ENCODE measurements around the gene LTV1. TPM values are rescaled to one million over a fixed set of nuclear protein-coding genes. Genes with fewer than 3 reads are reported as not detected.
"Not testable (repeated sequence)": the region's sequence is repeated elsewhere in the genome, so short reads cannot be mapped to it uniquely, and the experiment has no call there.

LTV1 gene, protein sequence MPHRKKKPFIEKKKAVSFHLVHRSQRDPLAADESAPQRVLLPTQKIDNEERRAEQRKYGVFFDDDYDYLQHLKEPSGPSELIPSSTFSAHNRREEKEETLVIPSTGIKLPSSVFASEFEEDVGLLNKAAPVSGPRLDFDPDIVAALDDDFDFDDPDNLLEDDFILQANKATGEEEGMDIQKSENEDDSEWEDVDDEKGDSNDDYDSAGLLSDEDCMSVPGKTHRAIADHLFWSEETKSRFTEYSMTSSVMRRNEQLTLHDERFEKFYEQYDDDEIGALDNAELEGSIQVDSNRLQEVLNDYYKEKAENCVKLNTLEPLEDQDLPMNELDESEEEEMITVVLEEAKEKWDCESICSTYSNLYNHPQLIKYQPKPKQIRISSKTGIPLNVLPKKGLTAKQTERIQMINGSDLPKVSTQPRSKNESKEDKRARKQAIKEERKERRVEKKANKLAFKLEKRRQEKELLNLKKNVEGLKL
- total RNA-seq: 10 to 100 TPM; 25.5 to 26.8 TPM

- ChIA-PET CTCF (interaction anchor here (1.1 to 2.9 kb wide), 8 partner anchors 11 to 330 kb away, joined by 4 to 23 read pairs (median 5); no protein-coding TSS in a partner anchor), POLR2A (interaction anchor here (0.5 to 1.4 kb wide), 13 partner anchors 8 to 1368 kb away, joined by 3 to 5 read pairs (median 3); partner anchors contain the start of genes ADAT2 and PEX3)
- no peaks in the 10 kb centered on the region for H3K9me3 Mint-ChIP-seq (ENCODE audit: insufficient read depth)
- DNase-seq (peak; percentile 96), ATAC-seq (peak; percentile 97)
- H3K4me1 Mint-ChIP-seq (ENCODE audit: low read depth): peaks cover 16% of the 10 kb centered on the region
- peak within 1 kb of the TSS; percentile 97 for H3K27ac Mint-ChIP-seq
- no peaks in the 10 kb centered on the region for H3K27me3 Mint-ChIP-seq (ENCODE audit: low read depth)
- H3K4me3 Mint-ChIP-seq: peak within 1 kb of the TSS; percentile 95
- peaks cover 37% of the 10 kb centered on the region for H3K36me3 Mint-ChIP-seq (ENCODE audit: low read depth)
Observed at GRCh38 chr6:143842902-143843676, at the start of gene LTV1. TSS of gene LTV1 (plus strand) at chr6:143843338. CDS start at chr6:143843478, 140 bp downstream.

GRCh38 chr6:143796551-143796950 lies 46.6 kb upstream of the LTV1 start:
- CTCF ChIA-PET; POLR2A ChIA-PET; H3K27ac Mint-ChIP-seq; H3K4me3 Mint-ChIP-seq; H3K4me1 Mint-ChIP-seq (ENCODE audit: low read depth); H3K9me3 Mint-ChIP-seq (ENCODE audit: insufficient read depth); H3K27me3 Mint-ChIP-seq (ENCODE audit: low read depth); DNase-seq; ATAC-seq: not testable (repeated sequence)
- H3K36me3 Mint-ChIP-seq (ENCODE audit: low read depth): peaks cover 48% of the 10 kb centered on the region

DNA sequence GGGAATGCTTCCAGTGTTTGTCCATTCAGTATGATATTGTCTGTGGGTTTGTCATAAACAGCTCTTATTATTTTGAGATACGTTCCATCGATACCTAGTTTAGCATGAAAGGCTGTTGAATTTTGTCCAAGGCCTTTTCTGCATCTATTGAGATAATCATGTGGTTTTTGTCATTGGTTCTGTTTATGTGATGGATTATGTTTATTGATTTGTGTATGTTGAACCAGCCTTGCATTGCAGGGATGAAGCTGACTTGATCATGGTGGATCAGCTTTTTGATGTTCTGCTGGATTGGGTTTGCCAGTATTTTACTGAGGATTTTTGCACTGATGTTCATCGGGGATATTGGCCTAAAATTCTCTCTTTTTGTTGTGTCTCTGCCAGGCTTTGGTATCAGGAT lies 44.7 kb upstream of the LTV1 start:
- H3K4me3 Mint-ChIP-seq; H3K27ac Mint-ChIP-seq; POLR2A ChIA-PET; H3K4me1 Mint-ChIP-seq (ENCODE audit: low read depth); H3K9me3 Mint-ChIP-seq (ENCODE audit: insufficient read depth); CTCF ChIA-PET; ATAC-seq; H3K27me3 Mint-ChIP-seq (ENCODE audit: low read depth); DNase-seq: not testable (repeated sequence)
- peaks cover 44% of the 10 kb centered on the region for H3K36me3 Mint-ChIP-seq (ENCODE audit: low read depth)

DNA sequence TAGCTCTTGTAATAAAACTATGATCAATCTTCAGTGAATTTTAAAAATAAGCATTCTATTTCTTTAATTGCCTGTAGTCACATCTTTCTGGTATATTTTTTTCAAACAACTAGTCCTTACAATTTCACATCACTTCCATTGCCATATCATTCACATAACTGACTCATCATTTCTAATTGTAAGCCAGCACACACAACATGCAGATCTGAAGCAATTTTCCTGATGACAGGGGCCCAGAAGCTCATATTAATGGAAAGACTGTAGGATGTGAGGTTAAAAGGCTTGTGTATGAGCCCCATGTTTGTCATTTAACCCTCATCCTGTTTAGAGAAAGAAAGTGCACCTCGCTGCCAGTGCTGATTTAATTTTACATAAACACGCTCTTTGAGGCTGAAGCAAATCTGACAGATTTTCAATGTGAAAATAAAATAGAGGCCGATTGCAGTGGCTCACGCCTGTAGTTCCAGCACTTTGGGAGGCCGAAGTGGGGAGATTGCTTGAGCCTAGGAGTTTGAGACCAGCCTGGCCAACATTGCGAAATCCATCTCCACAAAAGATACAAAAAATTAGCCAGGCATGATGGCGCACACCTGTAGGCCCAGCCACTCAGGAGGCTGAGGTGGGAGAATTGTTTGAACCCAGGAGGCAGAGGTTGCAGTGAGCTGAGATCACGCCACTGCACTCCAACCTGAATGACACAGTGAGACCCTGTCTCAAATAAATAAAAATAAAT lies 40.1 kb upstream of the LTV1 start:
- Mint-ChIP-seq H3K27ac (no peak overlapping the region), H3K4me1 (ENCODE audit: low read depth) (peaks cover 11% of the 10 kb centered on the region), H3K9me3 (ENCODE audit: insufficient read depth) (peaks cover 4% of the 10 kb centered on the region), H3K27me3 (ENCODE audit: low read depth) (no peaks in the 10 kb centered on the region), H3K4me3 (no peak overlapping the region), H3K36me3 (ENCODE audit: low read depth) (peaks cover 39% of the 10 kb centered on the region)
- ChIA-PET CTCF (interaction anchor here (1.5 kb wide), 1 partner anchor 228 kb away, joined by 4 read pairs; no protein-coding TSS in a partner anchor), POLR2A (no interaction called here)
- ATAC-seq: no peak
- no peak for DNase-seq

DNA sequence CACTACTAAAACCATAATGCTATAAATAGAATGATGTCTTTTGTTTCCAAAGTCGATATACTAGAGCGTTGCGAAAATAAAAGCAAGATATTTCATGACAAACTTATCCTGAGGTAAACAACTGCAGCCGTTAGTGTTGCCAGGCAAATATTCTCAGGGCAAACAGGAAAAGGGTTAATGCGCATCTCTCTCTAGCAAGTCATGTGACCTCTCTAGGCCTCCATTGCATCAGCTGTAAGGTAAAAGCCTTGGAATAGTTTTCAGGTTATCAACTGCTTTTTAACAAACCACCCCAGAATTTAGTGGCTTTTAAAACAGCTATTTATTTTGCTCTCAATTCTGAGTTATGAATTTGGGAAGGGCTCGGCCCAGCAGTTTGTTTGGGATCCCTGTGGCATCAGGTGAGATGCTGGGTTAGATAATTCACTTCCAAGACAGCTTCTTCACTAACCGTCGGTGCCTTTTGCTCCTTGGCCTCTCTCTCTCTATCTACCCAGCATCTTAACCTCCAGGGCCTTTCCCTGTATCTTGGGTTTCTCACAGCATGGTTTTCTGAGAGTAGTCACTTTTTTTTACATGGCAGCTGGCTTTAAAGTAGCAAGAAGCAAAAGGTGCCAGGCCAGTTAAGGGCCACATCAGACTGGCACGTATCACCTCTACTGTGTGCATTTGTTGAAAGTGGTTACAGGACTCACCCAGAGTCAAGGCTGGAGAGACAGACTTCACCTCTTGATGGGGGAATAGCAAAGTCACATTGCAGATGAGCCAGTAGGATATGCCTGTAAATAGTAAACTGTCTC lies 39.2 kb upstream of the LTV1 start:
- CTCF ChIA-PET: no interaction called here
- H3K36me3 Mint-ChIP-seq (ENCODE audit: low read depth): peaks cover 37% of the 10 kb centered on the region
- H3K27ac Mint-ChIP-seq: no peak overlapping the region
- POLR2A ChIA-PET: no interaction called here
- H3K9me3 Mint-ChIP-seq (ENCODE audit: insufficient read depth): peaks cover 2% of the 10 kb centered on the region
- no peak for DNase-seq
- H3K4me1 Mint-ChIP-seq (ENCODE audit: low read depth): peaks cover 11% of the 10 kb centered on the region
- no peaks in the 10 kb centered on the region for H3K27me3 Mint-ChIP-seq (ENCODE audit: low read depth)
- ATAC-seq: no peak
- H3K4me3 Mint-ChIP-seq: no peak overlapping the region

GRCh38 chr6:143804835-143805239 lies 38.3 kb upstream of the LTV1 start:
- ChIA-PET POLR2A (no interaction called here), CTCF (no interaction called here)
- ATAC-seq (no peak), DNase-seq (no peak)
- Mint-ChIP-seq H3K9me3 (ENCODE audit: insufficient read depth) (no peaks in the 10 kb centered on the region), H3K36me3 (ENCODE audit: low read depth) (peaks cover 29% of the 10 kb centered on the region), H3K27ac (no peak overlapping the region), H3K27me3 (ENCODE audit: low read depth) (no peaks in the 10 kb centered on the region), H3K4me3 (no peak overlapping the region), H3K4me1 (ENCODE audit: low read depth) (peaks cover 11% of the 10 kb centered on the region)

DNA sequence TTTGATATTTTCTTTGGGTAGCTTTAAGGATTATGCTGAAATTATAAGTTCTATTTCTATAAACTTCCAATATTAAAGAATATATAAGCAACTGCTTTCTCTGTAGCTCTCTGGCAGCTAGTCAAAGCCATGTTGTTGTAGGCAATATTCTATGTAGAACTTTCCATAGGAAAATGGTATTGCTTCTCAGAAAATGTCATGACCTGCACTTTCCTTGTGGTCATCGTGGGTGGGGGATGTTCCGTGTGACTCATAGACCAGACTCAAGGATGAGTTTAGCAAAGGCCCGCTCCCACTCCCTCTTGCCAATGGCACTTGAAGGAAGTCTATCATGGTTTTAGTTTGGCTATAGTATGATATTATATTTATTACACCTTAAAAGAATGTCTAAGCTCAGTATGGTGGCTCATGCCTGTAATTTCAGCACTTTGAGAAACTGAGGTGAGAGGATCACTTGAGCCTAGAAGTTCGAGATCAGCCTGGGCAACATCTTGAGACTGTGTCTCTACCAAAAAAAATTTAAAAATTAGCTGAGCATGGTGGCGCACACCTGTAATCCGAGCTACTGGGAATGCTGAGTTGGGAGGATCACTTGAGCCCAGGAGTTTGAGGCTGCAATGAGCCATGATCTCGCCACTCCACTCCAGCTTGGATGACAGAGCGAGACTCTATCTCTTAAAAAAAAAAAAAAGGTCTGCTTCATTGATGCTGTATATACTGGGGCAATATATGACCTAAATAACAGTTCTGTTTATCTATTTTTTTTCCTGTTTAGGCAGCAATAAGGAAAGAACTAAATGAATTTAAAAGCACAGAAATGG lies 36.6 kb upstream of the LTV1 start:
- Mint-ChIP-seq H3K4me1 (ENCODE audit: low read depth) (peaks cover 11% of the 10 kb centered on the region), H3K36me3 (ENCODE audit: low read depth) (peaks cover 20% of the 10 kb centered on the region), H3K27me3 (ENCODE audit: low read depth) (no peaks in the 10 kb centered on the region), H3K9me3 (ENCODE audit: insufficient read depth) (no peaks in the 10 kb centered on the region), H3K4me3 (no peak overlapping the region), H3K27ac (no peak overlapping the region)
- POLR2A ChIA-PET: interaction anchor here (0.7 kb wide), 1 partner anchor 13 kb away, joined by 3 read pairs; no protein-coding TSS in a partner anchor
- ATAC-seq: peak; percentile 58
- peak; percentile 43 for DNase-seq
- CTCF ChIA-PET: interaction anchor here (1.6 kb wide), 1 partner anchor 12 kb away, joined by 4 read pairs; no protein-coding TSS in a partner anchor

GRCh38 chr6:143807103-143807772 lies 35.9 kb upstream of the LTV1 start:
- POLR2A ChIA-PET: interaction anchor here (0.5 to 0.9 kb wide), 2 partner anchors 35 to 64 kb away, joined by 3 read pairs; partner anchors contain the start of gene LTV1
- H3K36me3 Mint-ChIP-seq (ENCODE audit: low read depth): peaks cover 15% of the 10 kb centered on the region
- CTCF ChIA-PET: interaction anchor here (1.6 kb wide), 1 partner anchor 12 kb away, joined by 4 read pairs; no protein-coding TSS in a partner anchor
- no peak overlapping the region for H3K27ac Mint-ChIP-seq
- no peaks in the 10 kb centered on the region for H3K27me3 Mint-ChIP-seq (ENCODE audit: low read depth)
- no peak for DNase-seq
- no peaks in the 10 kb centered on the region for H3K9me3 Mint-ChIP-seq (ENCODE audit: insufficient read depth)
- ATAC-seq: no peak
- no peak overlapping the region for H3K4me3 Mint-ChIP-seq
- peaks cover 11% of the 10 kb centered on the region for H3K4me1 Mint-ChIP-seq (ENCODE audit: low read depth)

- ChIA-PET CTCF (no interaction called here), POLR2A (no interaction called here)
- Mint-ChIP-seq H3K36me3 (ENCODE audit: low read depth) (peaks cover 6% of the 10 kb centered on the region), H3K27me3 (ENCODE audit: low read depth) (no peaks in the 10 kb centered on the region), H3K9me3 (ENCODE audit: insufficient read depth) (no peaks in the 10 kb centered on the region), H3K27ac (no peak overlapping the region), H3K4me3 (no peak overlapping the region), H3K4me1 (ENCODE audit: low read depth) (peaks cover 7% of the 10 kb centered on the region)
- ATAC-seq (no peak), DNase-seq (no peak)
Observed at GRCh38 chr6:143810745-143811144, 32.4 kb upstream of the LTV1 start.

DNA sequence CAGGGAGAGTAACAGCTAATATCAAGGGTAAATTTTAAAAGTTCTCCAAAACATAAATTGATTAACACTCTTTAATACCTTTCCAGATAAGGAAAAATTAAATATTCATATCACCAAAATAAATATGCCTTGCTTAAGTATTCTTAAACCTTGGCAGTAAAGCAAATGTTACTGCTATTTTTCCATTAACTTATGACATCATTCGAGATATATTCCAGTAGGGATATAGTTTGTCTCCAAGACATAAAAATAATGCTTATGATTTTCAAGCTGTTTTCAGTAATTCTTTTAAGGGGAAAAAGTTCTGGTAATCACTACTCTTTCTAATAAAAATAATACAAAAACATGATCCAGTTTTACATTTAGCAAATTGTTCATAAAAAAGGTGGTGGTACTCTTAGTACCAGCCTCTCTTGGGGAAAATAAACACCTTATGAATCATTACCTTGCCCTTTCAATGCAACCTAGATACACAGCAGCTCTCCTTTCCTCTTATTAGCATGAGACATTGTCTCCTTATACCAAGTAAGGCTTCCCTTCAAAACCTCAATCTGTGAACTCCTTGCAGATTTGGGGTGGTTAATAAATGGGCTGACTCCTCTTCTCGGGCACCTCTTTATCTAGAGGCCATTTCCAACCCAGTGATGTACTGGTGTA lies 31.5 kb upstream of the LTV1 start:
- Mint-ChIP-seq H3K4me3 (no peak overlapping the region), H3K4me1 (ENCODE audit: low read depth) (peaks cover under 1% of the 10 kb centered on the region), H3K27ac (no peak overlapping the region), H3K36me3 (ENCODE audit: low read depth) (peaks cover 6% of the 10 kb centered on the region), H3K27me3 (ENCODE audit: low read depth) (no peaks in the 10 kb centered on the region), H3K9me3 (ENCODE audit: insufficient read depth) (no peaks in the 10 kb centered on the region)
- DNase-seq: no peak
- ChIA-PET CTCF (no interaction called here), POLR2A (no interaction called here)
- ATAC-seq: no peak
